GM18519 (cell line): ENCODE data around the gene SERHL2.
A peak's percentile ranks its signal among the peaks of the same experiment; 100 is the strongest.
"Not testable (repeated sequence)": the region's sequence is repeated elsewhere in the genome, so short reads cannot be mapped to it uniquely, and the experiment has no call there.

Experiments used
- ATAC-seq: cut with Tn5 transposase; IDR thresholded peaks from one replicate; pipeline ENCODE4 v1.9.1; 2021; ENCODE audit warnings: mild to moderate bottlenecking, moderate library complexity; ENCODE audit not compliant: unreplicated experiment, low FRiP score

SERHL2 gene

DNA sequence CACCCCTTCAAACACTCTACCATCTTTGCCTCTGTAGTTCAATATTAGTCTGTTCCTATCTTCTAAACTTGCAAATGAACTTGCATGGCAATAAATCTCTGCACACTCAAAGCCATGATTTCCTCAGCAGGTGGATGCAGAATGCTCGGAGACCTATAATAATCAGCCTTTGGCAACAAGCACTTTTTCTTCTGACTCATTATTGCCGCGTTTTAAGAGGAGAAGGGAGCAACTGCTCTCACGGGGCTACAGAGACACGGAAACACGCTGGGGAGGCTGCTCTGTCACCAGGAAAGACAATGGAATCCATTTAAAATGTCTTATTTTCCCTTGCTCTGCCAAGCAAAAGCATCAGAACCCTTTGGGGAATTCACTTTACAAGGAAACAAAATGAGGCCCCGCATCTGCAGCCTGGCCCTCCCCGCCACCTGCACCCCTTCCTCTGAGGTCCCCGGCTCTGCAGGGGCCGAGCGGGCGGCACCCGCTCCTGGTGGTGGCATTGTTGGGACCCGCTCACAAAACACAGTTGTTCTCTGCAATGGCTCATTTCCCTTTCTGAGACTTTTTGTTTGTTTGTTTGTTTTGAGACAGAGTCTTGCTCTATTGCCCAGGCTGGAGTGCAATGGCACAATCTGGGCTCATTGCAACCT, 18.5 kb upstream of the SERHL2 start:
- ATAC-seq, result not testable (repeated sequence)

DNA sequence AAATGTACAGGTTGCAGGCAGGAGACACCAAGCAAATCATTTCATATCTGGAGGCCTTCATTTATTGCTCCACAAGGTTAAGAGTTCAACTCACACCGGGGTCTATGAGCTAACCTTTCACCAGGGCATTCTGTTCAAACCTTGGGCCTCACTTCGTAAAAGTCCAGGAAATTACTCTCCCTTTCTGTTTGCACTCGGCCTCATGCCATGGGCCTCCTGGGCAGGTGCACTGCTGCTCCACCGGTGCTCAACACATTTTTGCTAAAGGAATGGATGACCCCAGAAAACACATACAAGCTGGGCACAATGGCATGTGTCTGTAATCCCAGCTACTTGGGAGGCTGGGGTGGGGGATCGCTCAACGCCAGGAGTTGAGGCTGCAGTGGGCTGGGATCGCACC, 17.6 kb upstream of the SERHL2 start:
- ATAC-seq, result no peak

DNA sequence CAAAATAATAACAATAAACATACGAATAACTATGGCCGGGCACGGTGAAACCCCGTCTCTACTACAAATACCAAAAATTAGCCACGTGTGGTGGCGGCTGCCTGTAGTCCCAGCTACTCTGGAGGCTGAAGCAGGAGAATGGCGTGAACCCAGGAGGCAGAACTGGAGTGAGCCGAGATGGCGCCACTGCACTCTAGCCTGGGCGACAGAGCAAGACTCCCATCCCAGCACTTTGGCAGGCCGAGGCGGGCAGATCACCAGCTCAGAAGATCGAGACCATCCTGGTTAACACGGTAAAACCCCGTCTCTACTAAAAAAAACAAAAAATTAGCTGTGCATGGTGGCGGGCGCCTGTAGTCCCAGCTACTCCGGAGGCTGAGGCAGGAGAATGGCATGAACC, 17.1 kb upstream of the SERHL2 start:
- not testable (repeated sequence) for ATAC-seq

DNA sequence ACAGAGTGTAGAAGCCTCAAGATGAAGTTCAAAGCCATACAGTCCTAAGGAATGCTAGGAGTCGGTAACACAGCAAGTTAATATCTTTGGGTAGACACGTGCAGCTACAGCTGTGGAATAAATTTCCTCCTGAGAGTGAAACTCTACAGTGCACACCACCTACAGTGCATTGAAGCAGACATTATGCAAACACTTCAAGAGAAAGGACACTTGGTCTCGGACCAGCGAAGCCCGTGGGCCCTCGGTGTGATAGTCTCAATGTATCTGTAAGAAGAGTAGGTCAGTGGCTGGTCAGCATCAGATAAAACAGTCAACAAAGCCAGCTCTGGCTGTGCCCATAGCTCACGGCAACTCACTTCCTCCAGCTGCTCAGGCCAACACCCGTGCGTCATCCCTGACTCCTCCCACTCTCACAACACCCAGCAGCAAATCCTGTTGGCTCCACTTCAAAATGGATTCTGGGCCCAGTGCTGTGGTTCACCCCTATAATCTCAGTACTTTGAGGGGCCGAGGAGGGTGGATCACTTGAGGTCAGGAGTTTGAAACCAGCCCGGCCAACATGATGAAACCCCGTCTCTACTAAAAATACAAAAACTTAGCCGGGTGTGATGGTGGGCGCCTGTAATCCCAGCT, 16.4 kb upstream of the SERHL2 start:
- peak; percentile 41 for ATAC-seq

DNA sequence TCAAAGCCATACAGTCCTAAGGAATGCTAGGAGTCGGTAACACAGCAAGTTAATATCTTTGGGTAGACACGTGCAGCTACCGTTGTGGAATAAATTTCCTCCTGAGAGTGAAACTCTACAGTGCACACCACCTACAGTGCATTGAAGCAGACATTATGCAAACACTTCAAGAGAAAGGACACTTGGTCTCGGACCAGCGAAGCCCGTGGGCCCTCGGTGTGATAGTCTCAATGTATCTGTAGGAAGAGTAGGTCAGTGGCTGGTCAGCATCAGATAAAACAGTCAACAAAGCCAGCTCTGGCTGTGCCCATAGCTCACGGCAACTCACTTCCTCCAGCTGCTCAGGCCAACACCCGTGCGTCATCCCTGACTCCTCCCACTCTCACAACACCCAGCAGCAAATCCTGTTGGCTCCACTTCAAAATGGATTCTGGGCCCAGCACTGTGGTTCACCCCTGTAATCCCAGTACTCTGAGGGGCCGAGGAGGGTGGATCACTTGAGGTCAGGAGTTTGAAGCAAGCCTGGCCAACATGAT, 14.5 kb upstream of the SERHL2 start:
- not testable (repeated sequence) for ATAC-seq

DNA sequence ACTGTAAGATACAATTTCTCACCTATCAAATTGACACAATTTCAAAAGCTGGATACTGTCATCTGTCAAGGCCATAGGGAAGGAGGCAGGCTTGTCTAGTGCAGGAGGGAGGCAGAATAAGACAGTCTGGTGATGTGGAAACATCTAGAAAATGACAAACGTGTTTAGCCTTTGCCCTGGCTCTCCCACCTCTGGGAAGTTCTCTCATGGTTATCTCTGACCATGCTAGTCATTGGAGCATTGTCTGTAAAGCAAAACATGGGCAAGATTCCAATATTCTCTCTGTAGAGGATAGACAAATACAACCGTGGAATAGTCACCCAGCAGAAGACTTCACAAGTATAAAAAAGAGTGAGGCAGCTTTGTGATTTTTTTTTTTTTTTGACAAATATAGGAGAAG, 9.1 kb upstream of the SERHL2 start:
- ATAC-seq, result no peak

DNA sequence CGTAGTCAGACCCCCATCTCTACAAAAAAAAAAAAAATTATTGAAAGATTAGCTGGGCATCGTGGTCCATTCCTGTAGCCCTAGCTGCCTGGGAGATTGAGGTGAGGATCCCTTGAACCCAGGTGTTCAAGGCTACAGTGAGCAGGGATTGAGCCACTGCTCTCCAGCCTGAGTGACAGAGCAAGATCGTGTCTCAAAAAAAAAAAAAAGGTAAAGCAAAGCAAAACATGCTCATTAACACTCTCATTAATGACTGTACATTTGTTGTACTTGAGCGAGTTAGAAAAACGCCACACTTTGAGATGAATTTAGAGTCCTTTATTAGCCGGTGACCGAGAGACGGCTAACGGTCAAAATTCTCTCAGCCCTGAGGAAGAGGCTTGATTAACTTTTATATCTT, 6.2 kb upstream of the SERHL2 start:
- no peak for ATAC-seq

DNA sequence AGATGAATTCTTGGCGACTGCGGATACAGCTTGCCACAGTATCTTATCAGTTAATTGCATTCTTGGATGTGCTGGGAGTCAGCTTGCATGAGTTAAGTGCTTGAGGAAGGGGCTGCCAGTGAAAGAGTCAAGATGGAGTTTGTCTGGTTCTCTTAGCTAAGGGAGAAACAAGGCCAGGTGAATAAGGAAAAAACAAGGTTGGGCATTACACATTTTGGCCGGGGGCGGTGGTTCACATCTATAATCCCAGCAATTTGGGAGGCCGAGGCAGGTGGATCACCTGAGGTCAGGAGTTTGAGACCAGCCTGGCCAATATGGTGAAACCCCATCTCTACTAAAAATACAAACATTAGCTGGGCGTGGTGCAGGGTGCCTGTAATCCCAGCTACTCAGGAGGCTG, 5.6 kb upstream of the SERHL2 start:
- ATAC-seq, result not testable (repeated sequence)

DNA sequence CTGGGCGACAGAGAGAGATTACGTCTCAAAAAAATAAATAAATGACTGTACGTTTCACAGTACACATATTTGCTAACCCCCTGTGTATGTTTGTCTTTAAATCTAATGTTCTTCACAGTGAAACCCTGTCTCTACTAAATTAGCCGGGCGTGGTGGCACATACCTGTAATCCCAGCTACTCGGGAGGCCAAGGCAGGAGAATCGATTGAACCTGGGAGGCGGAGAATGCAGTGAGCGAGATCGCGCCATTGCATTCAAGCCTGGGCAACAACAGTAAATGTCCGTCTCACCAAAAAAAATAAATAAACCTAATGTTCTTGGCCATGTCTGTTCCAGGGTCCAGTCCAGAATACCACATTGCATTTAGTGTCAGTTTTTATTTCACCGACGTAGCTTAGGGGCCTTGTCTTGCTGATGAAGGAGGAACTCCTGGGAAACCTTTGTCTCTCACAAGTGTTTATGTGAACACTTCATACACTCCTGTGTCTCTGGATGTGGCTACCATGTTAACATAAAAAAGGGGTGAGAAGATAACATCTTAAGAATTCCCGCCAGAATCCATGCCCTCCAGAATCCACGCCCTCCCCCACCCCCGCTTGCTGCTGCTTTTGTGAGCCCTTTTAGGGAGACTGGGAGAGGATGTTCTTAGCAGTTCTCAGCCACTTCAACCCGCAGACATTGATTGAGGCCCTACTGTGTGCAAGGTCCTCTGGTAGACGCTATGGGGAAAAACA, 5.0 kb upstream of the SERHL2 start:
- ATAC-seq, result no peak

DNA sequence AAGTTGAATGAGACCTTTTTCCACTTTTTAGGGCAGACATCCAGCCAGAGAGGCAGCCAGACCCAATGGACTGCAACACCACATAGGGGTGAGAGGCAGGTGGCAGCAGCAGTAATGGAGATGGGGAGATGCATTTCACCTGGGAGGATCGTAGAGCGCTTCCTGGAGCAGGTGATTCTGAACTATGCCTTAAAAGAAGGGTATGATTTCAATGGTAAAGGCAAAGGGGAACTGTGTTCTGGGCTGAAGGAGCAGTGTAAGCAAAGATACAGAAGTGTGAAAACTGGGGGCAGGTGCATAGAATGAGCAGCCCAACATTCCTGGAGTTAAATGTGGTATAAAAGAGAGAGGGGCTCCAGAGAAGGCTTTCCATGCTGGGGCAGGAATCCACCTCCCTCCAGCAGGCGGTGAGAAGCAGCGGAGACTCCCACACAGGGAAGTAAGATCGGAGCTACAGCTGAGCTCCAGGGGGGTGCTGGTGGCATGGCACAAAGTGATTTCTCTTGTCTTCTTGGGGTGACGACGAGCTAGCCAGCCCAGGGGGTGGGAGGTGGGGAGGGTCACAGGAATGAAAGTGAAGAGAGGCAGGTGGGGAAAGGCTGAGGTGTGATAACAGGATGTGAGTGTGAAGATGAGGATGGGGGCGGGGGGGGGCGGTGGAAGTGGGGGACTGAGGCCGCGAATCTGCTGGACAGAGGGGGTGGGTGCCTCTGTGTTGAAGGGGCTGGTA, 4.3 kb upstream of the SERHL2 start:
- ATAC-seq, result no peak

DNA sequence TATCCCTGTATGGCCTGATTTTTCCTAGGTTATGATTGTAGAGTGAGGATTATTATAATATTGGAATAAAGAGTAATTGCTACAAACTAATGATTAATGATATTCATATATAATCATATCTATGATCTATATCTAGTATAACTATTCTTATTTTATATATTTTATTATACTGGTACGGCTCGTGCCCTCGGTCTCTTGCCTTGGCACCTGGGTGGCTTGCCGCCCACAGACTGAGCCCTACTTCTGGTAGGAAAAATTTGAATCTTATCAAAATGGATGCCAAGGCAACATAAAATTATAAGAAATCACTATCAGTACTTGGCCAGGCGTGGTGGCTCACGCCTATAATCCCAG, 1.5 kb upstream of the SERHL2 start:
- ATAC-seq, result not testable (repeated sequence)

DNA sequence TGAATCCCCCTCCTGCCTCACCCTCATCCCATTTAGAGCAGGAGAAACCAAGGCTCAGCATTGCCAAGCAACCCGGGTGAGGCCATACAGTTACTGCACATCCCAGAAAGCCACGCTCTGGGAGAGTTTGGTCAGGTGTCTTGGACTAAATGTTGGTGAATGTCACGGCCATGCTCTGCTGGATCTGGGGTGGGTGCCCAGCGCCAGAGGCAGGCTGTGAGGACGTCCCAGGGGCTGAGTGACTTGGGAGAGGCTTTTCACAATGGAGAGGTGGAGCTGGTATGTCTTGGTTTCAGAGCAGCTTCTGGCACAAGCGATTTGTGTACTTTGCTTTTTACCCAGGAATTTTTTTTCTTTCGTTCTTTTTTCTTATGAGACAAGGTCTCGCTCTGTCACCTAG, 6.6 kb downstream of the SERHL2 start:
- no peak for ATAC-seq

DNA sequence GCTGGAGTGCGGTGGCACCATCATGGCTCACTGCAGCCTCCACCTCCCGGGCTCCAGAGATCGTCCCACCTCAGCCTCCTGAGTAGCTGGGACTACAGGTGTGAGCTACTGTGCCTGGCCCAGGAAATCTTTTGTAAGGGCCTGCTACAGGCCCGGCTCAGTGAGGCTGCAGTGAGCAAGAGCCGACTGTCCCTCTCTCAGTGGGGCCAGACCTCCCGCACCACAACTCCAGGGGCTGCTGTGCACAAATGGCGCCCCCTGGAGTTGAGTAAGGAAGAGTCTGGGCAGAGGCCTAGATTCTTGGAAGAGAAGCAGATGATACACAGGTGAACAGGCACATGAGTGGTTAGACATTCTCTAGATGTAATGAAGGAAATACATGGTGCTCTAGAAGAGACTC, 7.0 kb downstream of the SERHL2 start:
- no peak for ATAC-seq

DNA sequence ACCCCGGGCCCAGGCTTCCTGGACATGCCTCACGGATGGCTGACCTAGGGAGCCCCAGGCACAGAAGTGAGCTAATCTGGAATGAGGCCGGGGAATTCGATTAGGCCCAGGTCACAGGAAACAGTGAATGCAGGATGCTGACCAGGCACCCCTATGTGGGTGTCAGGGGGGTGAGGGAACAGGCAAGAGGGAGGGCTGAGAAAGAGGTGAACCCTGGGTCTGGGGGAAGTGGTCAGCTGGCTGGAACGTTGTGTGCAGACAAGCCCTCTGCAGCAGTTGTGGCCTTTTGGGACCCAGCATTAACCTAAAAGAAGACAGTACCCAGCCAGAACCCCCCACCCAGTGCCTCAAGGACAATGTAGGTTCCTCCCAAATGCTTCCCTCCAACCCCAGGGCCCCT, 8.1 kb downstream of the SERHL2 start:
- no peak for ATAC-seq

DNA sequence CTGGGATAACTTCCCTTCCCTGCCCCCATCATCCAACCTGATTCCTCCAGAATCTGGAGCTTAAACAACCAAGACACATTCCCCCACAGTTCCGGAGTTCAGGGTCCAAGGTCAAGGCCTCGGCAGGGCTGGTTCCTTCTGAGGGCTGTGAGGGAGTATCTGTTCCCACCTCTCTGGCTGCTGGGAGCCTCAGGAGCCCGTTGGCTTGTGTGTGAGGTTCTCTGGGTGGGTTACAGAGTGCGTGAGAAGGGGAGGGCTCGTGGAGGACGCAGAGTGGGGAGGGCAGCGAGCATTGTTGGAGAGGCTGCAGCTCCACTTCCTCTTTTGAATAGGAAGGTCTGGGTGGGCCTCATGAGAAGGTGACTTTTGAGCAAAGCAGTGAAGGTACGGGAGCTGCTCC, 8.5 kb downstream of the SERHL2 start:
- ATAC-seq, result no peak

DNA sequence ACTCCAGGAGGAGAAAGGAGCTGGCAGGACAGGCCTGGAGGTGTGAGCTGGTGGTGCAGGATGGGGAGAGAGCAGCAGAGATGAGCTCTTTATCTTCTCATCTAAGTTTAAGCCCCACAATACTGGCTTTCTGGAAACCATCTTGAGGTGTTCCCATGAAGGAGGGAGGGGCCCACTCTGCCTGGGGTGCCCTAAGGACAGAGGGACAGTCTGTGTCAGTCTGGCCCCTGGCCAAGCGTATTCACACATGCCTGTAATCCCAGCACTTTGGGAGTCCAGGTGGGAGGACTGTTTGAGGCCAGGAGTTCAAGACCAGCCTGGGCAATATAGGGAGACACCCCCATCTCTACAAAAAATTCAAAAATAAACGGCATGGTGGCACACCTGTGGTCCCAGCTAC, 8.9 kb downstream of the SERHL2 start:
- no peak for ATAC-seq

DNA sequence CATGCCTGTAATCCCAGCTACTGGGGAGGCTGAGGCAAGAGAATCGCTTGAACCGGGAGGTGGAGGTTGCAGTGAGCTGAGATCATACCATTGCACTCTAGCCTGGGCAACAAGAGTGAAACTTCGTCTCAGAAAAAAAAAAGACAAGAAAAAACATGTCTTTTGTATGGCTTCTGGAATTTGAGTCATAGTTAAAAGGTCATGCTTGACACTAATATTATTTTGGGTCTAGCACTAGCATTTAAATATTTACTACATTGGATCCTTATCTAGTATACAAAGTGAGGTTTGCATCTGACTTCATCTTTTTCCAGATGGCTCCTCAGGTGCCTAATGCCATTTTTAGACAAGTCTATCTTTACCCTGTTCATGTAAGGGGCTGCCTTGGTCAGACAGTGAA, 10.2 kb downstream of the SERHL2 start:
- not testable (repeated sequence) for ATAC-seq

DNA sequence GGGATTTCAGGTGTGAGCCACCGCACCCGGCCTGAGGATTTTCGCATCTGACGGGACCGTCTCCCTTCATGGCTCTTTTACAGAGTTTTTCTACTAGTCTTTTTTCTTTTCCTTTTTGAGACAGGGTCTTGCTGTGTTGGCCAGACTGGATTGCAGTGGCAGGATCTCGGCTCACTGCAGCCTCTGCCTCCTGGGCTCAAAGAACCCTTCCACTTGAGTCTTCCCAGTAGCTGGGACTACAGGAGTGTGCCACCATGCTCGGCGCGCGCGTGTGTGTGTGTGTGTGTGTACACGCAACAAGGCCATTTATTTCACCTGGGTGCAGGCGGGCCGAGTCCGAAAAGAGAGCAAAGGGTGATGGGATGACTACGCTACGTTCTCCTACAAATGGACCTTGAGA, 10.9 kb downstream of the SERHL2 start:
- no peak for ATAC-seq

DNA sequence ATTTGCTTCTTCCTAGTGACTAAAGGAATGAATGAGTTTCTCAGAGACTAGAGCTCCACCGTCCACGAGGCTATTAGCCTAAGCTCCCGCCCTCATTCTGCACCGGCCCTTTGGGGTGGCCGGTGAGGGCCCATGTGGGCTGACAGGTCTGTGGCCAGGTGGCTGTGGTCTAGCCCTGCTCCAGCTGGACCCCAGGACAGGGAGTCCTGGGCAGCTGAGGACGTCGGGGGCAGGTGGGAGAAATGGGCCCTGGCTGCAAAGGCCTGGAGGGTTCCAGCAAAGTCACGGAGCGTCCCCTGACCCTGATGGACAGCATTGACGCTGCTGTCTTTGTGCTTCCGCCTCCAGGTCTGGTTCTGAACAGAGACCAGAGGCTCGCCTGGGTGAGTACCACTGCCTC, 12.2 kb downstream of the SERHL2 start:
- no peak for ATAC-seq

DNA sequence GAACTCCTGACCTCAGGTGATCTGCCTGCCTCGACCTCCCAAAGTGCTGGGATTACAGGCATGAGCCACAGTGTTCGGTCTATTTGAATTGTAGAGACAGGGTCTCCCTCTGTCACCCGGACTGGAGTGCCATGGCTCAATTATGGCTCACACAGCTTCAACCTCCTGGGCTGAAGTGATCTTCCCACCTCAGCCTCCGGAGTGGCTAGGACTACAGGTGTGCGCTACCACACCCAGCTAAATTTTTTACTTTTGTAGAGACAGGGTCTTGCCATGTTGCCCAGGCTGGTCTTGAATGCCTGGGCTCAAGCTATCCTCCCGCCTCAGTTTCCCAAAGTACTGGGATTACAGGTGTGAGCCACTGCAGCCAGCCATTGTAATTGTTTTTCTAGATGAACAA, 14.2 kb downstream of the SERHL2 start:
- ATAC-seq, result not testable (repeated sequence)

DNA sequence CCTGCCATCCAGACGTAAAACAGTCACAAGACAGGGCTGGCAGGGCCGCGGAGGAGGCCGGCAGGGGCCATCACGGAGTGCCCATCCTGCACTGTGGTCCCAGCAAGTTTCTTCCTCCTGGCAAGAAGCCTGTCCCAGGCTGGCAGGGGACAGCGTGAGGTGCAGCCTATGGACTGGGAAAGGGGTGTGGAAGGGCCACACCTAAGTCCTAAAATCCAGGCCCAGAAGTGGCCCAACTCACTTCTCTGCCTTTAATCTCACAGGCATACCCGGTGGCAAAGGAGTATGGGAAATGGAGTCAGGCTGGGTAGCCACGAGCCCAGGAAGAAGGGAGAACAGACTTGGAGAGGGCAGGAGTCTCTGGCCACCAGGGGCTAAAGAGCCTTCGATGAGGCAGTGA, 16.8 kb downstream of the SERHL2 start:
- ATAC-seq, result not testable (repeated sequence)
